Activated CD8-positive, alpha-beta memory T cell treated with anti-CD3 and anti-CD28 coated beads for 48 hours (primary cell): ENCODE data around the gene TRDN.

ENCODE experiments used
- DNase-seq, 3 experiments: peaks; one replicate each; pipeline ENCODE4 v3.0.0-alpha.2; 2020; ENCODE audit warnings: low read depth in 2 of 3, low spot score in 2 of 3

TRDN gene

GRCh38 chr6:123636782-123637181, at the start of gene TRDN:
TRDN (minus strand) TSS chr6:123636950; CDS start chr6:123636775, 175 bp downstream.
- no peak for DNase-seq

- DNase-seq = no peak
Measured at GRCh38 chr6:123681957-123682462, 45.3 kb upstream of the TRDN start.

- DNase-seq = no peak
Measured at GRCh38 chr6:123677897-123678296, 41.1 kb upstream of the TRDN start.

- no peak for DNase-seq
Measured at GRCh38 chr6:123676793-123677192, 40.0 kb upstream of the TRDN start.

GRCh38 chr6:123668965-123669591, 32.3 kb upstream of the TRDN start:
- DNase-seq = no peak

GRCh38 chr6:123668063-123668462, 31.3 kb upstream of the TRDN start:
- DNase-seq = no peak

GRCh38 chr6:123663436-123663835, 26.7 kb upstream of the TRDN start:
- no peak for DNase-seq

GRCh38 chr6:123662757-123663156, 26.0 kb upstream of the TRDN start:
- no peak for DNase-seq

GRCh38 chr6:123661105-123661891, 24.5 kb upstream of the TRDN start:
- DNase-seq = no peak

GRCh38 chr6:123659960-123660748, 23.4 kb upstream of the TRDN start:
- DNase-seq = no peak

- no peak for DNase-seq
Measured at GRCh38 chr6:123658848-123659247, 22.1 kb upstream of the TRDN start.

- no peak for DNase-seq
Measured at GRCh38 chr6:123655521-123656306, 19.0 kb upstream of the TRDN start.

GRCh38 chr6:123648723-123649122, 12.0 kb upstream of the TRDN start:
- DNase-seq = no peak

- DNase-seq = no peak
Measured at GRCh38 chr6:123648020-123648580, 11.3 kb upstream of the TRDN start.

- no peak for DNase-seq
Measured at GRCh38 chr6:123641497-123641896, 4.7 kb upstream of the TRDN start.

GRCh38 chr6:123640567-123641187, 3.9 kb upstream of the TRDN start:
- no peak for DNase-seq

GRCh38 chr6:123638865-123639264, 2.1 kb upstream of the TRDN start:
- DNase-seq = no peak

- no peak for DNase-seq
Measured at GRCh38 chr6:123636282-123636681, 468 bp downstream of the TRDN start.

GRCh38 chr6:123635567-123635966, 1.2 kb downstream of the TRDN start:
- no peak for DNase-seq

GRCh38 chr6:123635144-123635543, 1.6 kb downstream of the TRDN start:
- no peak for DNase-seq
